OCI-LY3 (cell line): ENCODE measurements around the gene NFYC.

ENCODE experiments used
- H2AFZ ChIP-seq: fragments of 200-600, 300-600 bp; shearing (Covaris generic); 2 replicates; pipeline ENCODE4 v1.6.0; 2014; ENCODE audit warnings: antibody characterized with exemption, low read depth, low read length
- H3K27ac ChIP-seq: fragments of 200-600, 300-600 bp; sonication (generic); 2 replicates; pipeline ENCODE4 v1.5.1; 2014; ENCODE audit warnings: mild to moderate bottlenecking, low read length, moderate library complexity, mixed read lengths
- H3K27me3 ChIP-seq: fragments of 200-600, 300-600 bp; sonication (generic); 2 replicates; pipeline ENCODE4 v1.6.1; 2014; ENCODE audit warnings: low read depth, low read length, mixed read lengths
- H3K36me3 ChIP-seq: fragments of 200-600, 300-600 bp; sonication (generic); replicated peaks from 2 replicates; pipeline ENCODE3; 2014; ENCODE audit warnings: low read depth, low read length, mixed read lengths
- H3K4me1 ChIP-seq: fragments of 300-600, 200-600 bp; sonication (generic); 2 replicates; pipeline ENCODE4 v1.6.1; 2014; ENCODE audit warnings: low read length, mixed read lengths
- H3K4me2 ChIP-seq: fragments of 200-600, 300-600 bp; sonication (generic); 2 replicates; pipeline ENCODE4 v1.6.1; 2014; ENCODE audit warnings: low read length, mixed read lengths
- H3K4me3 ChIP-seq: fragments of 300-600, 200-600 bp; sonication (generic); 2 replicates; pipeline ENCODE4 v1.5.1; 2014; ENCODE audit warnings: antibody characterized with exemption, mild to moderate bottlenecking, low read length, moderate library complexity
- H3K79me2 ChIP-seq: fragments of 300-600, 200-600 bp; shearing (Covaris generic); 2 replicates; pipeline ENCODE4 v1.6.1; 2014; ENCODE audit warnings: mild to moderate bottlenecking, low read length, mixed read lengths
- H3K9ac ChIP-seq: fragments of 300-600, 200-600 bp; shearing (Covaris generic); 2 replicates; pipeline ENCODE4 v1.6.0; 2014; ENCODE audit warnings: mild to moderate bottlenecking, low read length, moderate library complexity
- H3K9me3 ChIP-seq: fragments of 200-600, 300-600 bp; shearing (Covaris generic); 2 replicates; pipeline ENCODE4 v1.6.1; 2014; ENCODE audit warnings: low read length, mixed read lengths; ENCODE audit not compliant: insufficient read depth
- H4K20me1 ChIP-seq: fragments of 200-600, 300-600 bp; sonication (generic); 2 replicates; pipeline ENCODE4 v1.6.1; 2016; ENCODE audit warnings: low read length, mixed read lengths; ENCODE audit not compliant: insufficient read depth
- EZH2phosphoT487 ChIP-seq: fragments of 200-600 bp; shearing (Covaris generic); IDR thresholded peaks from 2 replicates; pipeline ENCODE4 v1.6.1; 2018; ENCODE audit warnings: antibody characterized with exemption, mixed run types, low read depth
- TF ChIP-seq, protein P1 (sequence below): fragments of 200-600, 300-600 bp; sonication (generic); IDR thresholded peaks from 2 replicates; pipeline ENCODE4 v1.5.1; 2014; ENCODE audit warnings: antibody characterized with exemption, low read length, low read depth

Gene NFYC

GRCh38 chr1:40652468-40652867 lies 39.0 kb upstream of the NFYC start:
- no peak overlapping the region for H2AFZ ChIP-seq
- H3K9ac ChIP-seq: no peak overlapping the region
- H3K9me3 ChIP-seq: no peaks in the 10 kb centered on the region
- no peaks in the 10 kb centered on the region for H3K27me3 ChIP-seq
- no peak overlapping the region for H3K27ac ChIP-seq
- H3K4me3 ChIP-seq: no peak overlapping the region
- TF ChIP-seq, protein P1, sequence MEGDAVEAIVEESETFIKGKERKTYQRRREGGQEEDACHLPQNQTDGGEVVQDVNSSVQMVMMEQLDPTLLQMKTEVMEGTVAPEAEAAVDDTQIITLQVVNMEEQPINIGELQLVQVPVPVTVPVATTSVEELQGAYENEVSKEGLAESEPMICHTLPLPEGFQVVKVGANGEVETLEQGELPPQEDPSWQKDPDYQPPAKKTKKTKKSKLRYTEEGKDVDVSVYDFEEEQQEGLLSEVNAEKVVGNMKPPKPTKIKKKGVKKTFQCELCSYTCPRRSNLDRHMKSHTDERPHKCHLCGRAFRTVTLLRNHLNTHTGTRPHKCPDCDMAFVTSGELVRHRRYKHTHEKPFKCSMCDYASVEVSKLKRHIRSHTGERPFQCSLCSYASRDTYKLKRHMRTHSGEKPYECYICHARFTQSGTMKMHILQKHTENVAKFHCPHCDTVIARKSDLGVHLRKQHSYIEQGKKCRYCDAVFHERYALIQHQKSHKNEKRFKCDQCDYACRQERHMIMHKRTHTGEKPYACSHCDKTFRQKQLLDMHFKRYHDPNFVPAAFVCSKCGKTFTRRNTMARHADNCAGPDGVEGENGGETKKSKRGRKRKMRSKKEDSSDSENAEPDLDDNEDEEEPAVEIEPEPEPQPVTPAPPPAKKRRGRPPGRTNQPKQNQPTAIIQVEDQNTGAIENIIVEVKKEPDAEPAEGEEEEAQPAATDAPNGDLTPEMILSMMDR: no peak
- no peak for TF ChIP-seq EZH2phosphoT487
- no peaks in the 10 kb centered on the region for H3K79me2 ChIP-seq
- H3K4me2 ChIP-seq: no peak overlapping the region
- H4K20me1 ChIP-seq: no peaks in the 10 kb centered on the region
- peaks cover 2% of the 10 kb centered on the region; the same call in 1 of the 2 replicates for H3K4me1 ChIP-seq
- no peaks in the 10 kb centered on the region for H3K36me3 ChIP-seq

DNA sequence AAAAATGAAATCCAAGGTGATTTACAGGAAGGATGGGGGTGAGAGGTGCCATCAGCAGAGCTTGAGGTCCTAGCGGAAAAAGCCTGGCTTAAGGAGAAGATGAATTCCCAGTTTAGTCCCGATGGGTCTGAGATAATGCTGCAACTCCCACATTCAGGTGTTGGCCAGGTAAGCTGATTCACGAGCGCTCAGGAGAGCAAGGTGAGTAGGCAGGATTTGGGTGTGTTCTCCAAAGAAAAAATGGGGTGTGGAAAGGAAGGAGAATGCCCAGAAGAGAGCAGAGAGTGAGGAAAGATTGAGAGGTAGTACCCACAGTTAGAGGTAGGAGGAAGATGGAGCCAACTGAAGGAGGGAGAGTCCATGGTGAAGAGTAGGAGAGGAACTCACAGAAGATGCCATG lies 38.5 kb upstream of the NFYC start:
- no peak overlapping the region for H3K4me2 ChIP-seq
- no peak overlapping the region for H3K9ac ChIP-seq
- H3K4me1 ChIP-seq: peaks cover 2% of the 10 kb centered on the region; the same call in 1 of the 2 replicates
- no peak overlapping the region for H3K27ac ChIP-seq
- H2AFZ ChIP-seq: no peak overlapping the region
- no peaks in the 10 kb centered on the region for H3K27me3 ChIP-seq
- H4K20me1 ChIP-seq: no peaks in the 10 kb centered on the region
- H3K36me3 ChIP-seq: no peaks in the 10 kb centered on the region
- H3K9me3 ChIP-seq: no peaks in the 10 kb centered on the region
- no peak for TF ChIP-seq EZH2phosphoT487
- TF ChIP-seq, protein P1: no peak
- no peaks in the 10 kb centered on the region for H3K79me2 ChIP-seq
- H3K4me3 ChIP-seq: no peak overlapping the region

- Histone ChIP-seq H3K4me3 (no peak overlapping the region), H2AFZ (no peak overlapping the region), H3K36me3 (no peaks in the 10 kb centered on the region), H3K9ac (no peak overlapping the region), H3K4me2 (no peak overlapping the region), H3K79me2 (no peaks in the 10 kb centered on the region), H3K27ac (no peak overlapping the region), H4K20me1 (no peaks in the 10 kb centered on the region), H3K27me3 (no peaks in the 10 kb centered on the region), H3K4me1 (peaks cover 2% of the 10 kb centered on the region; the same call in 1 of the 2 replicates), H3K9me3 (no peaks in the 10 kb centered on the region)
- TF ChIP-seq EZH2phosphoT487: no peak
- TF ChIP-seq, protein P1: no peak
These were observed 37.5 kb upstream of the NFYC start for GRCh38 chr1:40653851-40654537.

GRCh38 chr1:40657046-40657445 lies 34.5 kb upstream of the NFYC start:
- no peaks in the 10 kb centered on the region for H4K20me1 ChIP-seq
- H3K36me3 ChIP-seq: no peaks in the 10 kb centered on the region
- H3K27ac ChIP-seq: no peak overlapping the region
- H3K4me1 ChIP-seq: peaks cover 2% of the 10 kb centered on the region; the same call in 1 of the 2 replicates
- H3K27me3 ChIP-seq: no peaks in the 10 kb centered on the region
- TF ChIP-seq, protein P1: no peak
- no peak for TF ChIP-seq EZH2phosphoT487
- H3K79me2 ChIP-seq: no peaks in the 10 kb centered on the region
- no peak overlapping the region for H3K4me3 ChIP-seq
- H2AFZ ChIP-seq: no peak overlapping the region
- H3K9ac ChIP-seq: no peak overlapping the region
- H3K4me2 ChIP-seq: no peak overlapping the region
- H3K9me3 ChIP-seq: no peaks in the 10 kb centered on the region
